Measurements from ENCODE around the gene CFAP45. TPM values are rescaled to one million over a fixed set of nuclear protein-coding genes. Genes with fewer than 3 reads are reported as not detected.
A peak's percentile ranks its signal among the peaks of the same experiment; 100 is the strongest.

The CFAP45 gene
- total and polyA plus RNA-seq, 9 of the 15 experiments (the other 6 are each of a cell fraction or from before 2014, with no cell fraction given) = 0.65 to 2.4 (median 1.5) TPM

DNA sequence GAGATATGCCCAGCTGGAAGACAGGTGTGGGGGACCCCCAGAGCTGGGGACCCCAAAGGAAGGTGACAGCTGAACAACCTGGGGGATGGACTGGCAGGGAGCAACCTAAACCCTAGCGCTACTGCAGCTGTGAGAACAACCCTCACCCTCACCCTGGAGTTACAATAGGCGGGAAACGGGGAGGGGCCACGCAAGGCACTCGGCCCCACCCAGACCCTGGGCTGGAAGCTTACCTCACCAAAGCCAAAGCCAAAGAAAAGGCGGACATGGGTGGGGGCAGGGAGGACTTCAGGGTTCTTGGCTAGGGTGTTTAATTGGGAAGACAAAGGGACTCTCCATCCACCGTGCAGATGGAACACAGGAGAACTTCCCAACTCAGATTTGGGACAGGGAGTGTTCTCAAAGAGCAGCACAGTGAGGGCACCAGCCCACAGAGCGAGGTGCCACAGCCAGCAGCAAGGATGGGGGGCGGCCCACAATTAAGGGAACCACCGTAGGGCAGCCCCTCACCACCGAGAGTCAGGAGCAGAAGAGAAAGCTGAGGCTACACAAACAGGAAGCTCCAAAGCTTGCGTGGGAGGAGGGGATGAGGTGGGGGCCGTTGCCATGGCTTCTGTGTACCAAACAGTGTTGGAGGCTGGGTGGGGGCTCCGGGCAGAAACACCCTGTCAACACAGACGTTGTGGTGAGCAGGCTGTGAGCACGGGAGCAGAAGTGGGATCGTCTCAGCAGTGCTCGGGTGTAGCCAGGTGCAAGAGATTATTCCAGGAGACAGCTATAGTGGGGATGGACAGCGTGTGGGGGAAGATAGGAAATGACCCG lies 23.4 kb upstream of the CFAP45 start (continued):
- TF ChIP-seq, protein P1, sequence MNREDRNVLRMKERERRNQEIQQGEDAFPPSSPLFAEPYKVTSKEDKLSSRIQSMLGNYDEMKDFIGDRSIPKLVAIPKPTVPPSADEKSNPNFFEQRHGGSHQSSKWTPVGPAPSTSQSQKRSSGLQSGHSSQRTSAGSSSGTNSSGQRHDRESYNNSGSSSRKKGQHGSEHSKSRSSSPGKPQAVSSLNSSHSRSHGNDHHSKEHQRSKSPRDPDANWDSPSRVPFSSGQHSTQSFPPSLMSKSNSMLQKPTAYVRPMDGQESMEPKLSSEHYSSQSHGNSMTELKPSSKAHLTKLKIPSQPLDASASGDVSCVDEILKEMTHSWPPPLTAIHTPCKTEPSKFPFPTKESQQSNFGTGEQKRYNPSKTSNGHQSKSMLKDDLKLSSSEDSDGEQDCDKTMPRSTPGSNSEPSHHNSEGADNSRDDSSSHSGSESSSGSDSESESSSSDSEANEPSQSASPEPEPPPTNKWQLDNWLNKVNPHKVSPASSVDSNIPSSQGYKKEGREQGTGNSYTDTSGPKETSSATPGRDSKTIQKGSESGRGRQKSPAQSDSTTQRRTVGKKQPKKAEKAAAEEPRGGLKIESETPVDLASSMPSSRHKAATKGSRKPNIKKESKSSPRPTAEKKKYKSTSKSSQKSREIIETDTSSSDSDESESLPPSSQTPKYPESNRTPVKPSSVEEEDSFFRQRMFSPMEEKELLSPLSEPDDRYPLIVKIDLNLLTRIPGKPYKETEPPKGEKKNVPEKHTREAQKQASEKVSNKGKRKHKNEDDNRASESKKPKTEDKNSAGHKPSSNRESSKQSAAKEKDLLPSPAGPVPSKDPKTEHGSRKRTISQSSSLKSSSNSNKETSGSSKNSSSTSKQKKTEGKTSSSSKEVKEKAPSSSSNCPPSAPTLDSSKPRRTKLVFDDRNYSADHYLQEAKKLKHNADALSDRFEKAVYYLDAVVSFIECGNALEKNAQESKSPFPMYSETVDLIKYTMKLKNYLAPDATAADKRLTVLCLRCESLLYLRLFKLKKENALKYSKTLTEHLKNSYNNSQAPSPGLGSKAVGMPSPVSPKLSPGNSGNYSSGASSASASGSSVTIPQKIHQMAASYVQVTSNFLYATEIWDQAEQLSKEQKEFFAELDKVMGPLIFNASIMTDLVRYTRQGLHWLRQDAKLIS (CRISPR knock-in tag; IDR thresholded peaks at IDR 0.05) = peak; percentile 63; the same call in 1 of the 2 replicates
- no peak for TF ChIP-seq HNRNPUL1 (IDR thresholded peaks at IDR 0.05; ENCODE audit: low read length)
- TF ChIP-seq CREB1 (IDR thresholded peaks at IDR 0.05) = no peak
- TF ChIP-seq CREB1 (CRISPR knock-in tag; IDR thresholded peaks at IDR 0.05) = no peak; the same call in 1 of the 2 replicates
- TF ChIP-seq, protein P2, sequence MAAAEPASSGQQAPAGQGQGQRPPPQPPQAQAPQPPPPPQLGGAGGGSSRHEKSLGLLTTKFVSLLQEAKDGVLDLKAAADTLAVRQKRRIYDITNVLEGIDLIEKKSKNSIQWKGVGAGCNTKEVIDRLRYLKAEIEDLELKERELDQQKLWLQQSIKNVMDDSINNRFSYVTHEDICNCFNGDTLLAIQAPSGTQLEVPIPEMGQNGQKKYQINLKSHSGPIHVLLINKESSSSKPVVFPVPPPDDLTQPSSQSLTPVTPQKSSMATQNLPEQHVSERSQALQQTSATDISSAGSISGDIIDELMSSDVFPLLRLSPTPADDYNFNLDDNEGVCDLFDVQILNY (CRISPR knock-in tag; IDR thresholded peaks at IDR 0.05) = 0 out of 2 replicates have a peak, but pooled peaks have one; percentile 61
- TF ChIP-seq HDAC3 (IDR thresholded peaks at IDR 0.05; ENCODE audit: borderline replicate concordance, partially characterized antibody) = peak; percentile 41
- no peak for TF ChIP-seq KHSRP (IDR thresholded peaks at IDR 0.05)
- TF ChIP-seq, protein P3, sequence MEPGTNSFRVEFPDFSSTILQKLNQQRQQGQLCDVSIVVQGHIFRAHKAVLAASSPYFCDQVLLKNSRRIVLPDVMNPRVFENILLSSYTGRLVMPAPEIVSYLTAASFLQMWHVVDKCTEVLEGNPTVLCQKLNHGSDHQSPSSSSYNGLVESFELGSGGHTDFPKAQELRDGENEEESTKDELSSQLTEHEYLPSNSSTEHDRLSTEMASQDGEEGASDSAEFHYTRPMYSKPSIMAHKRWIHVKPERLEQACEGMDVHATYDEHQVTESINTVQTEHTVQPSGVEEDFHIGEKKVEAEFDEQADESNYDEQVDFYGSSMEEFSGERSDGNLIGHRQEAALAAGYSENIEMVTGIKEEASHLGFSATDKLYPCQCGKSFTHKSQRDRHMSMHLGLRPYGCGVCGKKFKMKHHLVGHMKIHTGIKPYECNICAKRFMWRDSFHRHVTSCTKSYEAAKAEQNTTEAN (CRISPR knock-in tag; IDR thresholded peaks at IDR 0.05) = peak; percentile 76; the same call in 1 of the 2 replicates
- TF ChIP-seq, protein P4, sequence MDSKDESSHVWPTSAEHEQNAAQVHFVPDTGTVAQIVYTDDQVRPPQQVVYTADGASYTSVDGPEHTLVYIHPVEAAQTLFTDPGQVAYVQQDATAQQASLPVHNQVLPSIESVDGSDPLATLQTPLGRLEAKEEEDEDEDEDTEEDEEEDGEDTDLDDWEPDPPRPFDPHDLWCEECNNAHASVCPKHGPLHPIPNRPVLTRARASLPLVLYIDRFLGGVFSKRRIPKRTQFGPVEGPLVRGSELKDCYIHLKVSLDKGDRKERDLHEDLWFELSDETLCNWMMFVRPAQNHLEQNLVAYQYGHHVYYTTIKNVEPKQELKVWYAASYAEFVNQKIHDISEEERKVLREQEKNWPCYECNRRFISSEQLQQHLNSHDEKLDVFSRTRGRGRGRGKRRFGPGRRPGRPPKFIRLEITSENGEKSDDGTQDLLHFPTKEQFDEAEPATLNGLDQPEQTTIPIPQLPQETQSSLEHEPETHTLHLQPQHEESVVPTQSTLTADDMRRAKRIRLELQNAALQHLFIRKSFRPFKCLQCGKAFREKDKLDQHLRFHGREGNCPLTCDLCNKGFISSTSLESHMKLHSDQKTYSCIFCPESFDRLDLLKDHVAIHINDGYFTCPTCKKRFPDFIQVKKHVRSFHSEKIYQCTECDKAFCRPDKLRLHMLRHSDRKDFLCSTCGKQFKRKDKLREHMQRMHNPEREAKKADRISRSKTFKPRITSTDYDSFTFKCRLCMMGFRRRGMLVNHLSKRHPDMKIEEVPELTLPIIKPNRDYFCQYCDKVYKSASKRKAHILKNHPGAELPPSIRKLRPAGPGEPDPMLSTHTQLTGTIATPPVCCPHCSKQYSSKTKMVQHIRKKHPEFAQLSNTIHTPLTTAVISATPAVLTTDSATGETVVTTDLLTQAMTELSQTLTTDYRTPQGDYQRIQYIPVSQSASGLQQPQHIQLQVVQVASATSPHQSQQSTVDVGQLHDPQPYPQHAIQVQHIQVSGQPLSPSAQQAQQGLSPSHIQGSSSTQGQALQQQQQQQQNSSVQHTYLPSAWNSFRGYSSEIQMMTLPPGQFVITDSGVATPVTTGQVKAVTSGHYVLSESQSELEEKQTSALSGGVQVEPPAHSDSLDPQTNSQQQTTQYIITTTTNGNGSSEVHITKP (IDR thresholded peaks at IDR 0.05; ENCODE audit: partially characterized antibody) = peak; percentile 2
- TF ChIP-seq, protein P5, sequence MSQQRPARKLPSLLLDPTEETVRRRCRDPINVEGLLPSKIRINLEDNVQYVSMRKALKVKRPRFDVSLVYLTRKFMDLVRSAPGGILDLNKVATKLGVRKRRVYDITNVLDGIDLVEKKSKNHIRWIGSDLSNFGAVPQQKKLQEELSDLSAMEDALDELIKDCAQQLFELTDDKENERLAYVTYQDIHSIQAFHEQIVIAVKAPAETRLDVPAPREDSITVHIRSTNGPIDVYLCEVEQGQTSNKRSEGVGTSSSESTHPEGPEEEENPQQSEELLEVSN (IDR thresholded peaks at IDR 0.05; ENCODE audit: borderline replicate concordance in 1 of 2, extremely low read depth in 1 of 2, insufficient read depth in 1 of 2, insufficient read length in 1 of 2, low read depth in 1 of 2, low read length in 1 of 2, poor library complexity in 1 of 2, severe bottlenecking in 1 of 2) = peak in 1 of 2 experiments; percentile 57
- TF ChIP-seq, protein P6, sequence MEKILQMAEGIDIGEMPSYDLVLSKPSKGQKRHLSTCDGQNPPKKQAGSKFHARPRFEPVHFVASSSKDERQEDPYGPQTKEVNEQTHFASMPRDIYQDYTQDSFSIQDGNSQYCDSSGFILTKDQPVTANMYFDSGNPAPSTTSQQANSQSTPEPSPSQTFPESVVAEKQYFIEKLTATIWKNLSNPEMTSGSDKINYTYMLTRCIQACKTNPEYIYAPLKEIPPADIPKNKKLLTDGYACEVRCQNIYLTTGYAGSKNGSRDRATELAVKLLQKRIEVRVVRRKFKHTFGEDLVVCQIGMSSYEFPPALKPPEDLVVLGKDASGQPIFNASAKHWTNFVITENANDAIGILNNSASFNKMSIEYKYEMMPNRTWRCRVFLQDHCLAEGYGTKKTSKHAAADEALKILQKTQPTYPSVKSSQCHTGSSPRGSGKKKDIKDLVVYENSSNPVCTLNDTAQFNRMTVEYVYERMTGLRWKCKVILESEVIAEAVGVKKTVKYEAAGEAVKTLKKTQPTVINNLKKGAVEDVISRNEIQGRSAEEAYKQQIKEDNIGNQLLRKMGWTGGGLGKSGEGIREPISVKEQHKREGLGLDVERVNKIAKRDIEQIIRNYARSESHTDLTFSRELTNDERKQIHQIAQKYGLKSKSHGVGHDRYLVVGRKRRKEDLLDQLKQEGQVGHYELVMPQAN (IDR thresholded peaks at IDR 0.05; ENCODE audit: borderline replicate concordance) = peak; percentile 53; the same call in 1 of the 2 replicates

Data from K562 (cell line).